Spleen (tissue), 11 donors: ENCODE measurements around the gene FBXO28. TPM values are rescaled to one million over a fixed set of nuclear protein-coding genes. Genes with fewer than 3 reads are reported as not detected.

Experiments
- DNase-seq: peaks from one replicate; pipeline ENCODE4 v3.0.0-alpha.2; 2020
- H3K27ac ChIP-seq, 8 donors: fragments of 200-600 bp; sonication (generic) in 7 of 8; 1 replicate in 4 of 8; 2 replicates in 4 of 8; pipeline versions ENCODE4 v1.5.0 to v1.8.0; 2016 to 2021; ENCODE audit warnings: inconsistent platforms in 4 of 8, mild to moderate bottlenecking in 4 of 8, moderate library complexity in 1 of 8
- H3K27me3 ChIP-seq, 7 donors: fragments of 200-600 bp; sonication (generic) in 6 of 7; replicated peaks in 1 of 7; 1 replicate in 4 of 7; 2 replicates in 3 of 7; pipeline versions ENCODE4 v1.5.0 to v1.8.0; 2016 to 2021; ENCODE audit warnings: inconsistent platforms in 3 of 7, mild to moderate bottlenecking in 1 of 7
- H3K36me3 ChIP-seq, 6 donors: fragments of 200-600 bp; sonication (generic) in 5 of 6; 1 replicate in 4 of 6; 2 replicates in 2 of 6; pipeline versions ENCODE4 v1.5.0 to v1.8.0; 2016 to 2021; ENCODE audit warnings: inconsistent platforms in 2 of 6
- H3K4me1 ChIP-seq, 6 donors: fragments of 200-600 bp; sonication (generic) in 5 of 6; 1 replicate in 3 of 6; 2 replicates in 3 of 6; pipeline versions ENCODE4 v1.5.0 to v1.8.0; 2016 to 2021; ENCODE audit warnings: inconsistent platforms in 3 of 6
- H3K4me3 ChIP-seq, 8 donors: fragments of 200-600 bp; sonication (generic) in 7 of 8; 1 replicate in 4 of 8; 2 replicates in 4 of 8; pipeline versions ENCODE4 v1.5.0 to v1.8.0; 2016 to 2021; ENCODE audit warnings: inconsistent platforms in 4 of 8, mild to moderate bottlenecking in 4 of 8, moderate library complexity in 2 of 8
- H3K9me3 ChIP-seq, 8 donors: fragments of 200-600 bp; sonication (generic) in 7 of 8; 1 replicate in 4 of 8; 2 replicates in 4 of 8; pipeline versions ENCODE4 v1.5.0 to v1.8.0; 2016 to 2021; ENCODE audit warnings: inconsistent platforms in 4 of 8
- CTCF ChIP-seq, 11 experiments: fragments of 200-600 bp in 7 of 11; fragments of 450-650 bp in 4 of 11; sonication (generic) in 4 of 11; IDR thresholded peaks in 8 of 11; conservative IDR thresholded peaks in 3 of 11; 1 replicate in 7 of 11; 2 replicates in 4 of 11; pipeline versions ENCODE4 v1.4.0 to v1.8.0; 2016 to 2021; ENCODE audit warnings: antibody characterized with exemption in 11 of 11, inconsistent platforms in 4 of 11, mild to moderate bottlenecking in 1 of 11
- POLR2A ChIP-seq, 3 donors: fragments of 450-650 bp; IDR thresholded peaks; one replicate each; pipeline ENCODE4 v1.5.1; 2017; ENCODE audit warnings: antibody characterized with exemption in 3 of 3, mild to moderate bottlenecking in 1 of 3
- POLR2AphosphoS5 ChIP-seq, 3 donors: sonication (generic); formaldehyde crosslinking; IDR thresholded peaks; one replicate each; pipeline ENCODE4 v1.5.1; 2017; ENCODE audit warnings: antibody characterized with exemption in 3 of 3
- WGBS, 5 donors: extraction: QIAGEN DNeasy Blood & Tissue Kit in 3 of 5; methylation state at CpG; one replicate each; pipeline versions ENCODE4 v1.1.5 to v1.1.7; 2013 to 2018; 5-methylcytosine and 5-hydroxymethylcytosine counted together
- intact Hi-C: fragments of 100-400 bp; cut with DNase I; formaldehyde crosslinking; loops from one replicate; pipeline ENCODE4 v1.15.0; 2023; ENCODE audit warnings: low total_unique reads
- polyA plus RNA-seq, 3 donors: library from polyadenylated mRNA; stranded (reverse); fragments of 200-250 nt; gene quantifications; one replicate each; pipeline ENCODE4 v1.2.1, GENCODE V29; 2013
- total RNA-seq, 7 donors: library from RNA; depleted of rRNA in 3 of 7; stranded (reverse); fragments of >200 nt in 3 of 7; fragmentation: NEBNext Ultra II Directional in 4 of 7; extraction: Animal tissue kit (Norgen Biotek cat#: 25700) in 4 of 7; gene quantifications; one replicate each; pipeline versions ENCODE4 v1.1.0 to v1.2.1, GENCODE V29; 2016 to 2021
- donor health status: healthy with polysubstance abuse.
- donor health status: DM: no; HTN: no; CAD: no; lungs with moderate emphysema.
- donor health status: DM: no; HTN: no; CAD: no.
- donor health status: Bipolar disorder and iron deficiency.
- donor health status: healthy.
- donor health status: DM: no; HTN: no; CAD: no.
- donor health status: DM: yes; HTN: yes; CAD: no.

The FBXO28 gene
- total and polyA plus RNA-seq, 10 donors = 7.3 to 34.5 (median 25.9) TPM

- H3K27ac ChIP-seq = no peak overlapping the region
- H3K4me3 ChIP-seq = no peak overlapping the region
- no peaks in the 10 kb centered on the region for H3K9me3 ChIP-seq
- DNase-seq = no peak
- intact Hi-C loops = no loop called here
- TF ChIP-seq POLR2A (IDR thresholded peaks at IDR 0.05) (no peak), CTCF (IDR thresholded peaks at IDR 0.05 in 8 of 11, conservative IDR thresholded peaks at IDR 0.05 in 3 of 11) (no peak), POLR2AphosphoS5 (IDR thresholded peaks at IDR 0.05) (no peak)
- H3K27me3 ChIP-seq = peaks cover 0 to 5% (median 0%) of the 10 kb centered on the region in 7 donors
- 63 to 81% (median 67%) methylated on average over 4 of the region's 4 CpGs for WGBS, 5 donors
- no peaks in the 10 kb centered on the region for H3K4me1 ChIP-seq
- no peaks in the 10 kb centered on the region for H3K36me3 ChIP-seq
These were observed 29.0 kb upstream of the FBXO28 start for GRCh38 chr1:224084867-224085266.

- no peaks in the 10 kb centered on the region for H3K9me3 ChIP-seq
- no peak for DNase-seq
- H3K4me1 ChIP-seq = no peaks in the 10 kb centered on the region
- H3K4me3 ChIP-seq = no peak overlapping the region
- WGBS, 5 donors = 86 to 94% (median 90%) methylated on average over 4 of the region's 4 CpGs
- TF ChIP-seq POLR2A (IDR thresholded peaks at IDR 0.05) (no peak), CTCF (IDR thresholded peaks at IDR 0.05 in 8 of 11, conservative IDR thresholded peaks at IDR 0.05 in 3 of 11) (no peak), POLR2AphosphoS5 (IDR thresholded peaks at IDR 0.05) (no peak)
- H3K27me3 ChIP-seq = peaks cover 0 to 5% (median 0%) of the 10 kb centered on the region in 7 donors
- H3K27ac ChIP-seq = no peak overlapping the region
- no peaks in the 10 kb centered on the region for H3K36me3 ChIP-seq
- intact Hi-C loops = no loop called here
These were observed 28.3 kb upstream of the FBXO28 start for GRCh38 chr1:224085421-224086108.

- no peaks in the 10 kb centered on the region for H3K4me1 ChIP-seq
- no peak for DNase-seq
- WGBS, 5 donors = 72 to 88% (median 76%) methylated on average over 2 of the region's 2 CpGs
- no peaks in the 10 kb centered on the region for H3K9me3 ChIP-seq
- TF ChIP-seq CTCF (IDR thresholded peaks at IDR 0.05 in 8 of 11, conservative IDR thresholded peaks at IDR 0.05 in 3 of 11) (no peak), POLR2AphosphoS5 (IDR thresholded peaks at IDR 0.05) (no peak), POLR2A (IDR thresholded peaks at IDR 0.05) (no peak)
- H3K27me3 ChIP-seq = peaks cover 0 to 5% (median 0%) of the 10 kb centered on the region in 7 donors
- intact Hi-C loops = no loop called here
- H3K36me3 ChIP-seq = no peaks in the 10 kb centered on the region
- no peak overlapping the region for H3K27ac ChIP-seq
- no peak overlapping the region for H3K4me3 ChIP-seq
These were observed 26.6 kb upstream of the FBXO28 start for GRCh38 chr1:224087286-224087794.

GRCh38 chr1:224089583-224089982, 24.3 kb upstream of the FBXO28 start:
- WGBS, 5 donors = 82 to 93% (median 85%) methylated on average over 3 of the region's 3 CpGs
- no peak for TF ChIP-seq CTCF (IDR thresholded peaks at IDR 0.05 in 8 of 11, conservative IDR thresholded peaks at IDR 0.05 in 3 of 11)
- TF ChIP-seq POLR2A (IDR thresholded peaks at IDR 0.05) = no peak
- TF ChIP-seq POLR2AphosphoS5 (IDR thresholded peaks at IDR 0.05) = no peak
- intact Hi-C loops = no loop called here
- no peak overlapping the region for H3K4me3 ChIP-seq
- DNase-seq = no peak
- no peaks in the 10 kb centered on the region for H3K36me3 ChIP-seq
- H3K4me1 ChIP-seq = no peaks in the 10 kb centered on the region
- no peak overlapping the region for H3K27ac ChIP-seq
- H3K27me3 ChIP-seq = peaks cover 0 to 5% (median 0%) of the 10 kb centered on the region in 7 donors
- H3K9me3 ChIP-seq = no peaks in the 10 kb centered on the region
